SHP77 treated with DMSO at 0.1 percent for 48 hours (cell line): Measurements from ENCODE around the gene ZNF76.
"Not testable (repeated sequence)": the region's sequence is repeated elsewhere in the genome, so short reads cannot be mapped to it uniquely, and the experiment has no call there.

Experiments used
- DNase-seq: peaks from one replicate; lab custom pipeline; 2025; lab: John Stamatoyannopoulos, UW

The ZNF76 gene

DNA sequence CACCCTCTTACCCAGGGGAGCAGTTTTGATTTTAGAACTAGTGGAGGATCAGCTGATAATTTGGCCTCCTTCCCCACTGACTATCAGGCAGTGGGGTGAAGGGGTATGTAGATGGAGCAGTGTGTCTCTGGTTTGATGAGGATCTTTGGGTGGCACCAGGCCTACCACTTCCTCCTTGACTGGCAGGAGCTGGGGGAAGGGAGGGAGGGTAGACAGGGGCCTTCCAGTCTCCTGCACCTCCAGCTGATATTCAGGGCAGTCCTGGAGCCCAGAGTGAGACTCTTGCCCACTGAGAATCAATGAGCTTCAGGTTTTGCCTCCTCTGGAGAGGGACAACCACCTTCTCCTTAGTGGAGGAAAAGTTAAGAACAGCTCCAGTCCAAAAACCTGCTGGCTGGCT lies 41.3 kb downstream of the ZNF76 start:
- DNase-seq = no peak

DNA sequence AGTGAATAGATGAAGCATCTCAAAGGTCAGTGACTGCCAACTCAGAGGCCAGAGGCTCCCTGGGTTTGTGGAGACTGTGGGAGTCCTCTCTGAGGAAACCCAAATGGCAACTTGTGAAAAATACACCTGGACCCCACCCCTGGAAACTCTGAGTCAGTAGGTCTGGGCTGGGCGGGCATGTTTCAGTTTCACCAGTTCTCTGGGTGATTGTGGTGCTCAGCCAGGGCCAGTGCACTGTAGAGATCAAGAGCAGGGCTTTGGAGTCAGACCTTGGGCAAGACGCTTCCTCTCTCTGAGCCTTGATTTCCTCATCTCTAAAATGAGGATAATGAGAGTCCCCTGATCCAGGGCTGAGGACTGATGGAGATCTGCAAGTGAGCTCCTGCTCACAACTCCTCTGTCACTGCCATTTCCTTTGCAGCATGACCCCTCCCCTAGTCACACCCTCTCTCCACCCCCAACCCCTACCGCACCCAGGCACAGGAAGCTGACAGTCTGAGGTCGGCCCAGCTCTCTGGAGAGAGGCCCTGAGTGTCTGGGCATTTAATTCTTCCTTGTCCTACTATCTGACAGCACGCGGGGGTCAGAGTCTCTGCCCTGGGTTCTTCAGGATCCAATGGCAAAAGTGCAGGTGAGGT lies 43.2 kb downstream of the ZNF76 start:
- DNase-seq = no peak

DNA sequence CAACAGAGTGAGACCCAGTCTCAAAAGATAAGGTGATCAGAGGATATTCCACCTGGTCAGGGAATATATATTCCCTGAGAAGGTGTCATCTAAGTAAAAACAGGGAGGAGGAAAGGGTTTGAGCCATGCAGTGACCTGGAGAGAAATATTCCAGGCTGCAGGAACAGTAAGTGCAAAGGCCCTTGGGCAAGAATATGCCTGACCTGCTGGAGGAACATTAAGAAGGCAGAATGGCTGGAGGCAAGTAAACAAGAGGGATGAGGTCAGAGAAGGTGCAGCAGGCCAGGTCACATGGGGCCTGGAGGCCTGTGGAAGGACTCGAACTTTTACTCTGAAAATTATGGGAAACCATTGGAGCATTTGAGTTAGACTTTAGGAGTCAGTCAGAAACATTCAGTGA lies 44.8 kb downstream of the ZNF76 start:
- no peak for DNase-seq

DNA sequence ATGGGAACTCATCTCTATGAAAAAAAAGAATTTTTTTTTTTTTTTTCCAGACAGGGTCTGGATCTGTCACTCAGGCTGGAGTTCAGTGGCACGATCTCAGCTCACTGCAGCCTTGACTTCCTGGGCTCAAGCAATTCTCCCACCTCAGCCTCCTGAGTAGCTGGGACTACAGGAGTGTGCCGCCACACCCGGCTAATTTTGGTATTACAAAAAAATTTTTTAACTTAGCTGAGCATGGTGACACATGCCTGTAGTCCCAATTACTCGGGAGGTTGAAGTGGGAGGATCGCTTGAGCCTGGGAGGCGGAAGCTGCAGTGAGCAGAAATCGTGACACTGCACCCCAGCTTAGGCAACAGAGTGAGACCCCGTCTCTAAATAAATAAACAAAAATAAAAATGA lies 45.6 kb downstream of the ZNF76 start:
- DNase-seq = no peak

DNA sequence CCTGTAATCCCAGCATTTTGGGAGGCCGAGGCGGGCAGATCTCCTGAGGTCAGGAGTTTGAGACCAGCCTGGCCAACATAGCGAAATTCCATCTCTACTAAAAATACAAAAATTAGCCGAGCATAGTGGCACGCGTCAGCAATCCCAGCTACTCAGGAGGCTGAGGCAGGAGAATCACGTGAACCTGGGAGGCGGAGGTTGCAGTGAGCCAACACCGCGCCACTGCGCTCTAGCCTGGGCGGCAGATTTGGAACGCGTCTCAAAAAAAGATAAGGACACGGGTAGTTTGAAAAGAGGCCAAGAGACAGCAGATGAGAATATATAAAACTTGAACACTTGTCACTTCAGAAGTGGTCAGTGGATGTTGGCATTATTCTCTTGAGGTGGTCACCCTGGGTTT lies 47.6 kb downstream of the ZNF76 start:
- DNase-seq = not testable (repeated sequence)

DNA sequence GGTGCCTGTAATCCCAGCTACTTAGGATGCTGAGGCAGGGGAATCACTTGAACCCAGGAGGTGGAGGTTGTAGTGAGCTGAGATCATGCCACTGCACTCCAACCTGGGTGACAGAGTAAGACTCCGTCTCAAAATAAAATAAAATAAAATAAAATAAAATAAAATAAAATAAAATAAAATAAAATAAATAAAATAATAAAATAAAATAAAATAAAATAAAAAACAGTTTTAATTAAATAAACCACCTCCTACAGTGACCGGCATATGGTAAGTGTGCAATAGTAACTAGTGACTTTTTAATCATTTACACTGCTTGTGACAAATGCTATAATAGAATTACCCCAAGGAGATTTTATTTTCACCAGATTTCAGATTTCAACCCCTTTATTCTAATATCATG lies 49.0 kb downstream of the ZNF76 start:
- DNase-seq = not testable (repeated sequence)

DNA sequence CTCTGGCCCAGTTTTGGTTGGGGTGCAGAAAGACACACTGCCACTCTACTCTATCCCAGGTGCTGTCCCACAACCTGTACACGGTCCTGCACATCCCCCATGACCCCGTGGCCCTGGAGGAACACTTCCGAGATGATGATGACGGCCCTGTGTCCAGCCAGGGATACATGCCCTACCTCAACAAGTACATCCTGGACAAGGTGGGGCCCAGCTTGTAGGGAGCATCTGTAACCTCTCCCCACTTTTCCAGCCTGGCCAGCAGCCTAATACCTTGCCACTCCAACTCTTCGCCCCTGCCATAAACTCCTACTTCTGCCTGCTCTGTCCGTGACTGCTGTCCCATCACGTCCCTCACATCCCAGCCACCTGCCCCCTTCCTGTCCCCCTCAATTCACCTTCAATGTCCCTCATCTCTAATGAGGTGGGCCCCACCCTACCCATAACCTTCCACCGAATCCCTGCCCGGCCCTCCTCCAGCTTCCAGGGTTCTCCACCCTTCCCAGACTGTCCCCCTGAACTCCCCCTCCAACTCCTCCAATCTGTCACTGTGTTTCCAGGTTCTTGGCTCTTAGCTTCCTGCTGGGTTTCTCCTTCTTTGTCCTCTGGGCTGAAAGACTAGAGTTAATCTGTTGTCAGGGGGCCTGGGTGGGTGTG lies 50.2 kb downstream of the ZNF76 start:
- no peak for DNase-seq

DNA sequence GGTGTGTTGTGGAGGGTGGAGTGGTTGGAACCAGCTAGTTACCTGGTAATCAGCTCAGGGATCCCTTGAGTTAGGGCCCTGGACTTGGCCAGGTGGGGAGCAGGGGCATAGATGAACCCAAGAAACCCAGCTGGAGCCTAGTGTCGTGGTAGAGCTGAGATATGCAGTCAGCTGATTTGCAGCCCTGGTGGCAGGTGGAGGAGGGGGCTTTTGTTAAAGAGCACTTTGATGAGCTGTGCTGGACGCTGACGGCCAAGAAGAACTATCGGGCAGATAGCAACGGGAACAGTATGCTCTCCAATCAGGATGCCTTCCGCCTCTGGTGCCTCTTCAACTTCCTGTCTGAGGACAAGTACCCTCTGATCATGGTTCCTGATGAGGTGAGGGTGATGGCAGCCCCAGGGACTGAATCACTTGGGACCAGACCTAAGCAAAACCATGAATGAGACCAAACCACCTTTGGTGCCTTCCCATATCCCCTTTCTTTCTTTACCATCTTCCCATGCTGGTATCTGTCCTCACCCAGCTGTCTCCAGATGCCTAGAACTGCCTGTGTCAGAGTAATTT lies 50.8 kb downstream of the ZNF76 start:
- no peak for DNase-seq

DNA sequence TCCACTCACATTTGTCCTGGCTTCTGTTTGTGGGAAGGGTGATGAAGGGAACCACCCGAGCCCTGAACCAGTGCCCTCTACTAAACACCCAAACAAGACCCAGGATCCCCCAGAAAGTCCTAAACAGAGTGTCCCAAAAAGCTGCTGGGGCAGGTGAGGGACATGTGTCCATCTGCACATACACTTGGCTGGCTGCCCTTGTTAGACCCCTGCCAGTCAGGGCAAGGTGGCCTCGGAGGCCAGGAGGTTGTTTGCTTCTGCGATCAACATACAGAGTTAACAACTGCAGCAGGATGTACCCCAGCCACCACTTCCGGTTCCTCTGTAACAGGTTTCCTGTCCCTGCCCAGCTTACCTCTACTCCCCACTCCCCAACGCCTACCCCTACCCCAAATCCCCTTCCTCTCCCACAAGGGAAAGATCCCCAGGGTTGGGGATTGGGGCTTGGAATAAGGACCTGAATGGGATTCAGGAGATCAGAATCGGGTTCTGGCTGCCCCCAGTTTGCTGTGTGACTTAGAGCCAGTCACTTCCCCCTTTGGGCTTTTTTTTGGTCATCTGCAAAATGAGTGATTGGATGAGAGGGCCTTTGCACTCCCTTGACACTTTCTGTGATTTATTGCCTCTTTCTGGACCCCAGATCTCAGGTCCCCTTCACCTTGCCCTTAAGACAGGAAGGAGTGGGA lies 52.0 kb downstream of the ZNF76 start:
- DNase-seq = no peak

DNA sequence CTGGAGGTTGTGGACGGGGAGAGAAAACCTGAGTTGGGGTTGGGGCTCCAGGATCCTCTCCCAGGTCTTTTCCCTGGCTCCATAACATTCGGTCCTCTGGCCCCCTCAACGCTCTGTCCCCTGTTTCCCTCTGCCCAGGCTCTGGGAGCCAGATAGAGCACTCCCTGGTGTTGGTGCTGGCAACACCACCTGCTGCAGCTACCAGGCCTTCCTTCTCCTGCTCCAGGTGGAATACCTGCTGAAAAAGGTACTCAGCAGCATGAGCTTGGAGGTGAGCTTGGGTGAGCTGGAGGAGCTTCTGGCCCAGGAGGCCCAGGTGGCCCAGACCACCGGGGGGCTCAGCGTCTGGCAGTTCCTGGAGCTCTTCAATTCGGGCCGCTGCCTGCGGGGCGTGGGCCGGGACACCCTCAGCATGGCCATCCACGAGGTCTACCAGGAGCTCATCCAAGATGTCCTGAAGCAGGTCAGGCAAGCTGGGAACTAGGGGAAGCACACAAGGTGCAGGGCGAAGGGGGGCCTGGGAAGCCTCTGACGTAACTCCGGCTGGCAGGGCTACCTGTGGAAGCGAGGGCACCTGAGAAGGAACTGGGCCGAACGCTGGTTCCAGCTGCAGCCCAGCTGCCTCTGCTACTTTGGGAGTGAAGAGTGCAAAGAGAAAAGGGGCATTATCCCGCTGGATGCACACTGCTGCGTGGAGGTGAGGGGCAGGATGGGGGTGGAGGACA lies 52.7 kb downstream of the ZNF76 start:
- DNase-seq = no peak

DNA sequence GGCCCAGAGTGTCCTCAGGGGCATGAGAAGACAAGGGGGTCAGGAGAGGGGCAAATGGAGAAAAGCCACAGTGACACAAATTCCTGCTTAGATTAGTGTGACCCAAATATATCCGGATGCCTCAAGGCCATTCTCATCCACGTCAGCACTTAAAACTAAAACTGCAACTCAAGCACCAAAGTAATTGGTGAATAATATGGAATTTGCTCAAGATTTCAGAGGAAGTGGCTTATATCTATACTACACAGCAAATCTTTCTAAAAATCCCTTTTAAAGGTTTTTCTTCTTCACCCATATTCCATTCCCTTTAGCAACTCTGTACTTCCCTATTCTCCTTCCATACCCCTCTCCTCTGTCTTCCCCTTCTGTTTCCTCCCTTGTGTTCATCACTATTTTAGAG lies 53.3 kb downstream of the ZNF76 start:
- DNase-seq = no peak

DNA sequence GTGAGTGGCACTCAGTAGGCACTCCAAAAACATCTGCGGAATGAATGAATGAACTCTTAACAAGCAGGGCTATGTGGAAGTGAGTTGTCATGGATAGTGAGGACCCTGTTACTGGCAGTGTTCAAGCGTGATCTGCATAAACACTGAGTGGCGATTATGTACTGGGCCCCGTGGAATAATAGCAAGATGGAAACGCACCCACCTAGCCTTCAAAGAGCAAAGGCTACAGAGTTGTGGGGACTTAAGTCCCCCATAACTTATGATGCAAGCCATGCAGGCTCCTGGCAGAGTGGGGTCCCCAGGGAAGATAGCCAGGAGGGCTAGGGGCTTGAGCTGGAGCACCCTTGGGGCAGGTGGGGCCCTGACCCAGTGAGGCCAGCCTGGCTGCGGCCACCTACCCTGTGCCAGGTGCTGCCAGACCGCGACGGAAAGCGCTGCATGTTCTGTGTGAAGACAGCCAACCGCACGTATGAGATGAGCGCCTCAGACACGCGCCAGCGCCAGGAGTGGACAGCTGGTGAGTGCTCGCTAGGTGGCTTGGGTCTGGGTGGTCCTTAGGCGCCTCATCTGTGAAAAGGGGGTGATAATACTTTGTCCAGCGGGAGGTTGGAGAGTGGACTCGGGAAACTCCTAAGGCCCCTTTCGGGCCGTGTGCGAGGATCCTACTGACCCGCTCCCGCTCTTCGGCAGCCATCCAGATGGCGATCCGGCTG lies 58.1 kb downstream of the ZNF76 start:
- no peak for DNase-seq

DNA sequence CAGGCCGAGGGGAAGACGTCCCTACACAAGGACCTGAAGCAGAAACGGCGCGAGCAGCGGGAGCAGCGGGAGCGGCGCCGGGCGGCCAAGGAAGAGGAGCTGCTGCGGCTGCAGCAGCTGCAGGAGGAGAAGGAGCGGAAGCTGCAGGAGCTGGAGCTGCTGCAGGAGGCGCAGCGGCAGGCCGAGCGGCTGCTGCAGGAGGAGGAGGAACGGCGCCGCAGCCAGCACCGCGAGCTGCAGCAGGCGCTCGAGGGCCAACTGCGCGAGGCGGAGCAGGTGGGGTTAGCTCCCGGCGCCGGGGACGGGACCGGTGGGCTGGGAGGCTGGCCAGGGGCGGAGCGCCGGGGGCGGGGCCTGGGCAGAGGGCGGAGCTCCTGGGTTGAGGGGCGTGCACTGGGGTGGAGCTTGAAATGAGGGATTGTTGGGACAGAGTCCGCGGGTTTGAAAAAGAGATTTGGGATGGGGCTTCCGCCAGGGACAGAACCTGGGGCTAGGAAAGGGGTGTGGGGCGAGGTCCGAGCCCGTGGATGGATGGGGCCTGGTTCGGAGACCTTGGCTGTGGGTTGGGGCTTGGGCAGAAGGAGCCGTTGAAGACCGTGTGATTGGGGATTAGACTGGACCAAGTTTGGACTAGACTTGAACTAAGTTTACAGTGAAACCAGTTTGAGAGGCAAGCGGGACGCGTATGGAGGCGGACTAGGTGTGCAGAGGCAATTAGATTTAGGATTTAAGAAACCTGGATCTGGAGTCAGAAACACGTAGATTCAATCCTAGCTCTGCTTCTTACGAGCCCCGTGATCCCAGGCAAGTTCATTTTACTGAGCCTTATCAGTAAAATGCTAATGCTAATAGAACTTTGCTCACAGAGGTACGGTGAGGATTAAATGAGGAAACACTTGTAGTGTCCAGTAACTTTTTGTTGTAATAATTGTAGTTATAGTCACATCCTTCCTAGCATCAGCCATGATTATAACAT lies 58.9 kb downstream of the ZNF76 start:
- DNase-seq = peak; percentile 24

DNA sequence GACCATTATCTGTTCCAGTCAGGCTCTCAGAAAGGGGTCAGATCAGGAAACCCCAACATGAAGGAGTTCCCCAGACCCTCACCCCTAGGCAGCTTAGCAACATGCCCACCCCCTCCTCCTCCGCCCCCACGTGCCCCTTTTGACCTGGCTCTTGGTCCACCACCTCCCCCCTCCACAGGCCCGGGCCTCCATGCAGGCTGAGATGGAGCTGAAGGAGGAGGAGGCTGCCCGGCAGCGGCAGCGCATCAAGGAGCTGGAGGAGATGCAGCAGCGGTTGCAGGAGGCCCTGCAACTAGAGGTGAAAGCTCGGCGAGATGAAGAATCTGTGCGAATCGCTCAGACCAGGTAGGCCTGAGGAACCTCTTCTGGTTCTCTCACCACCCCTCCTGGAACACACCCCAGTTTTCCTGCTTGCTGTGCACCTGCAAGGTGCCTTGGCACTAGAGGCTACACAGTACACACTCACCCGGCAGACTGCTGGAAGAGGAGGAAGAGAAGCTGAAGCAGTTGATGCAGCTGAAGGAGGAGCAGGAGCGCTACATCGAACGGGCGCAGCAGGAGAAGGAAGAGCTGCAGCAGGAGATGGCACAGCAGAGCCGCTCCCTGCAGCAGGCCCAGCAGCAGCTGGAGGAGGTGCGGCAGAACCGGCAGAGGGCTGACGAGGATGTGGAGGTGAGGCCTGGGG lies 60.0 kb downstream of the ZNF76 start:
- no peak for DNase-seq

DNA sequence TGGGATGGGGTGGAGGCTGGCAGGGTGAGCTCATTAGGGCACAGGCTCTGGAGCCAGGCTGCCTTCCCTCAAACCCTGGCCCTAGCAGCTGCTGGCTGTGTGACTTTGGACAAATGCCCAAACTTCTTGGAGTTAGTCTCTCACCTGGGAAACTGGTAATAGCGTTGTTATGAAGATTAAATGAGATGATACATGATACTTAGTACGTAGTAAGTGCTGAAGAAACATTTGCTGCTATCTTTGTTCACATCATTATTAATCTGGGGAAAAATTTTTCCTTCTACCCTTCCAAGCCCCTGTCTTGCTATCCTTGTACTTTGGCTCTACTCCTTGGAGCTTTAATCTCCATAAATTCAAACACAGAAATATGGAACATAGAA lies 60.5 kb downstream of the ZNF76 start:
- DNase-seq = no peak

DNA sequence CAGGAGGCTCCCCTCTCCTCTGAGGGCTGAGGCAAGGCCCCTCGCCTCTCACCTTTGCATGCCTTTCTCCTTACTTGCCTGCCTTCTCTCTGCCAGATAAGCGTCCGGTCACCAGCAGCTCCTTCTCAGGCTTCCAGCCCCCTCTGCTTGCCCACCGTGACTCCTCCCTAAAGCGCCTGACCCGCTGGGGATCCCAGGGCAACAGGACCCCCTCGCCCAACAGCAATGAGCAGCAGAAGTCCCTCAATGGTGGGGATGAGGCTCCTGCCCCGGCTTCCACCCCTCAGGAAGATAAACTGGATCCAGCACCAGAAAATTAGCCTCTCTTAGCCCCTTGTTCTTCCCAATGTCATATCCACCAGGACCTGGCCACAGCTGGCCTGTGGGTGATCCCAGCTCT lies 61.6 kb downstream of the ZNF76 start:
- no peak for DNase-seq

DNA sequence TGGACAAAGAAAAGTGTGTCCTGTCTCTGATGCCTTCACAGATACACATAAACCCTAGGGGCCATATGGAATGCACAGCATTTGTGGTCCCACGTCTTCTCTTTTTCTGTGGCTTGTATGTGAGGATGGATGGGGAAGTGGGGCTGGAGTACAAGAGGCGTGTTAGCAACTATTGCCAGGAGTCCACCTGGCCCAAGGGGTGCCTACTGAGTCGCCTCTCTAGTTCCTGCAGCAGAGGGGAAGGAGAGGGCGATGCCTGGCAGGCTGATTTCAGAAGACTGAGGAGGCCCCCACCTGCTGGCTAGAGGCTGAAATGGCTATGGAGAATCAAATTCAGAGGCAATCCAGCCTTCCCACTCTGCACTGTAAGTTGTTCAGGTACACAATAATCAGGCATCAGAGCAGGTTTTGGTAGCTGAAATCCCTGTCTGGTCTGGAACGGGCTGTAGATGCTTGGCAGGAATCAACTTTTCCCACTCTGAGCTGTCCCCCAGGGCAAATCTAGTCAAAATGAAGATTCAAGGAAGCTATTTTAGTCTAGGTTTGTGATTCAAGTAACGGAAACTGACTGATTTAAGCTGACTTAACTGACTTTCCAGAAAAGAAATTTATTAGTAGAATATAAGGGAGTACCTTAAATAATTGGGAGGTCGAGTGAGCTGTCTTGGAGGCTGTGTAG lies 68.0 kb downstream of the ZNF76 start:
- DNase-seq = peak; percentile 52

DNA sequence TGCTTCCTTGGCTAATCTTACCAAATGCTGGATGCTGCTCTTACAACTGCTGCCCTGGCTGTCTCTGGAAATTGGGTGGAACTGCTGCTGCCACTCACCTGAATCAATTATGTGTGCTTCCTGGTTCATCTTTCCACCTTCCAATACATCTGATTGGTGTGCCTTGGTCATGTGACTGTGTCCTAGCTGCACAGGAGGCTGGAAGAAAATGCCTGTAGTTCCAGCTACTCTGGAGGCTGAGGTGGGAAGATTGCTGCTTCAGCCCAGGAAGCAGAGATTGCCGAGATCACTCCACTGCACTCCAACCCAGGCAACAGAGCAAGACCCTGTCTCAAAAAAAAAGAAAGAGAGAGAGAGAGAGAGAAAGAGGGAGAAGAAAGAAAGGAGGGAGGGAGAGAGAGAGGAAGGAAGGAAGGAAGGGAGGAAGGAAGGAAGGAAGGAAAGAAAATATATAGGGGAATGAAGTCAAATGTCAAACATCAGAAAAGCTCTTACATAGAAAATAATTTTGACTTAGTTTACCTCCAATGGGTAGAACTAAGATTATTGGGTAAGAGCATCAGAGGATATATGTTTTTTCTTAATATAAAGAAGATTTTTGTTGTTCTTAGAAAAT lies 68.7 kb downstream of the ZNF76 start:
- DNase-seq = no peak

DNA sequence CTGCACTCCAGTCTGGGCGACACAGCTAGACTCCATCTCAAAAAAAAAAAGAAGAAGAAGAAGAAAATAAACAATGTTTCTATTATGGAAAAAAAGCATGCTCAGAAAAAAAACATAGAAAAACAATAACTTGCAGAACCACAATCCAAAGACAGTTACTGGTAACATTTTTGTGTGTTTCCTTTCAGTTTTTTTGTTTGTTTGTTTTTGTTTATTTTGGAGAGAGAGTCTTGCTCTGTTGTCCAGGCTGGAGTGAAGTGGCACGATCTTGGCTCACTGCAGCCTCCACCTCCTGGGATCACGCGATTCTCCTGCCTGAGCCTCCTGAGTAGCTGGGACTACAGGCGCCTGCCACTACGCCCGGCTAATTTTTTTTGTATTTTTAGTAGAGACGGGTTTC lies 69.4 kb downstream of the ZNF76 start:
- not testable (repeated sequence) for DNase-seq
